GM12865 (cell line): ENCODE measurements around the gene HABP2.

Source experiments
- DNase-seq: peaks from one replicate; pipeline ENCODE4 v3.0.0; 2010; ENCODE audit warnings: low read depth
- H3K4me3 ChIP-seq: 2 replicates; pipeline ENCODE4 v1.5.1; 2011; ENCODE audit warnings: mild to moderate bottlenecking, low read depth, low read length, control low read depth
- TF ChIP-seq, protein P1 (sequence below): IDR thresholded peaks from 2 replicates; pipeline ENCODE4 v1.5.1; 2011; ENCODE audit warnings: low read length, control low read depth, low read depth, inconsistent platforms; ENCODE audit not compliant: insufficient read depth; ENCODE audit errors: missing control alignments

HABP2 gene

DNA sequence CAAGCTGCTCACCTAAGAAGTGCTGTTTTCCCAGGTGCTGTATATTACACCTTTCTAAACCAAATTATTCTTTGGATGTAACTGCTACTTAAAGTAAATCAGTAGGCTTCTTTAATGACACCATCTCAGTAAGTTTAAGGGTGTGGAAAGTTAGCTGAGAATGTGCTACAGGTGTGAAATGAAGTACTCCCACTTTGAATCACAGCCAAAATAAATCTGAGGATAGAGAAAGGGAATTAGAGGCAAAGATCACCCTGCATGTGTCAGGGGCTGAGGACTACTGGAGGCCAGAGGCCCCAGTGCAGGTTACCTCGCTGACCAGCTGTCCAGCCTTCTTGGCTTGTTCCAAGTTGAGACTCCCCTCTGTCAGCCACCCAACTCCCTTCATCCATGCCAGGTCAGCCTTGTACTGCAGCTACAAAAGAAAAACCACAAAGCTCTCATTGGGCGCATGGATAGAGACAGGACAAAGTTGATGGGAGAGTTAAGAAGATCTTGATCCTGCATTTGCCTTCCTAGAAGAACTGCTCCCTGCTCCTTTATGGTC lies 75.8 kb downstream of the HABP2 start:
- DNase-seq = no peak
- TF ChIP-seq, protein P1, sequence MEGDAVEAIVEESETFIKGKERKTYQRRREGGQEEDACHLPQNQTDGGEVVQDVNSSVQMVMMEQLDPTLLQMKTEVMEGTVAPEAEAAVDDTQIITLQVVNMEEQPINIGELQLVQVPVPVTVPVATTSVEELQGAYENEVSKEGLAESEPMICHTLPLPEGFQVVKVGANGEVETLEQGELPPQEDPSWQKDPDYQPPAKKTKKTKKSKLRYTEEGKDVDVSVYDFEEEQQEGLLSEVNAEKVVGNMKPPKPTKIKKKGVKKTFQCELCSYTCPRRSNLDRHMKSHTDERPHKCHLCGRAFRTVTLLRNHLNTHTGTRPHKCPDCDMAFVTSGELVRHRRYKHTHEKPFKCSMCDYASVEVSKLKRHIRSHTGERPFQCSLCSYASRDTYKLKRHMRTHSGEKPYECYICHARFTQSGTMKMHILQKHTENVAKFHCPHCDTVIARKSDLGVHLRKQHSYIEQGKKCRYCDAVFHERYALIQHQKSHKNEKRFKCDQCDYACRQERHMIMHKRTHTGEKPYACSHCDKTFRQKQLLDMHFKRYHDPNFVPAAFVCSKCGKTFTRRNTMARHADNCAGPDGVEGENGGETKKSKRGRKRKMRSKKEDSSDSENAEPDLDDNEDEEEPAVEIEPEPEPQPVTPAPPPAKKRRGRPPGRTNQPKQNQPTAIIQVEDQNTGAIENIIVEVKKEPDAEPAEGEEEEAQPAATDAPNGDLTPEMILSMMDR = no peak
- H3K4me3 ChIP-seq = no peak overlapping the region

DNA sequence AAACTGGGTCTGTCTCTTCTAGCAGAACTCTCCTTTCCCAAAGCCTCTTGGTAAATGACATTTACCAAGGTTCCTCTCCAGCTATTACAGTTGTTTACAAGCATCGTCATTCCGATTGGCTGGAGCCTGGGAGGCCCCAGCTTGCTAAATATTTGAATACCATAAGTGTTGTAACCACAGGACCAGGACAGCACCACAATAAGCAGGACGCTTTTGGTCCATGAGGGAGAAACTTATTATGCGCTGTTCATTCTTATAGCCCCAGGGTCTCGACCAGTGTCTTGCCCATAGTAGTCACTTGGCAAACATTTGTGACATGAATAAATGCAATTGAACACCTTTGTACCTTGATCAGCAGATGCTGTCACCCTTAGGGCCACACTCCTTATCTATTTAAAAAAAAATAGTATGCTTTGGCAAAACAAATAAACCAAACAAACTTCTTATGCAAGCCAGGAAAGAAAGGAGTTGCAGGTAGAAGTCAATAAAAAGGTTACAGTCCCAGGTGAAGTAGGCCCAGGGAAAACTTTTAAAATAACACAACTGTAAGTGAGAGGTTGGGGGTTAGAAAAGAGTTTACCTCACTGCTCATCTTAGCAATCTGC lies 78.2 kb downstream of the HABP2 start:
- TF ChIP-seq, protein P1 = no peak
- H3K4me3 ChIP-seq = no peak overlapping the region
- no peak for DNase-seq

DNA sequence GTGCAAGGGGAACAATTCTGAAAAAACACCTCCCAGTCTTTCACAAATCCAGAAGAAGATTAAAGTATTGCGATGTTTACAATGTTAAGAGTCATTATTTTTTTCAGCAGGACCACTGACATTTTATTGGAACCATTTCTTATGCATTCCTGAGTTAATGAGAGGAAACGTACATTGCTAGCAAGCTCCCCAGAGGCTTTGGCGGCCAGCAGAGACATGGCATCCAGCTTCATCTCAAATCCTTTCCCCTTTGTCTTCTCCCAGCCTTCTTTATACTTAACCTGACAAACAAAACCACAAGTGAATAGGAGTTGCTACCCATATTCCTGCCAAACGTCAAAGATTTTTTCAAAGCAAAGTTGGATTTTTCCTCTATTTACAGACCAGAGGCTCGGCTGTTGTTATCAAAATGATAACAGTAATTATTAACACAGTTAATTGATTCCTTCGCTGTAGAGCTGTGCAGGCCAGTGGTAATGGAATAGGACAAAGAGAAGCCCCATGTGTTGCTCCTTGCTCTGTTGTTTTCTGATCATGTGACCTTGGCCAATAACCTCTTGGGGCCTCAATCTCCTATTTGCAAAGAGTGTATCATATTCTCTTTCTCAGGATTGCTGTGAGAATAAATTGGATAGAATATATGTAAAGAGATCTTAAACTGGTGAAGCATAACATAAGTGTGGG lies 79.0 kb downstream of the HABP2 start:
- no peak for DNase-seq
- TF ChIP-seq, protein P1 = no peak
- no peak overlapping the region for H3K4me3 ChIP-seq
